Activated CD4-positive, alpha-beta memory T cell treated with anti-CD3 and anti-CD28 coated beads for 36 hours (primary cell): Measurements from ENCODE around the gene ADAMTS3. TPM values are rescaled to one million over a fixed set of nuclear protein-coding genes. Genes with fewer than 3 reads are reported as not detected.

Source experiments
- CTCF ChIA-PET: fragments of 350-600 bp; sonication (Branson Sonifier 250); formaldehyde crosslinking; loops from one replicate; lab custom pipeline; 2021; ENCODE audit warnings: antibody characterized with exemption, inconsistent platforms; lab: Charles Lee
- POLR2A ChIA-PET: fragments of 350-600 bp; sonication (Branson Sonifier 250); formaldehyde crosslinking; loops from one replicate; lab custom pipeline; 2021; ENCODE audit warnings: antibody characterized with exemption; lab: Charles Lee
- DNase-seq: peaks from one replicate; pipeline ENCODE4 v3.0.0-alpha.2; 2020
- H3K27ac Mint-ChIP-seq: one replicate; pipeline ENCODE4 v1.8.0; 2021; ENCODE audit warnings: mixed read lengths
- H3K27me3 Mint-ChIP-seq: one replicate; pipeline ENCODE4 v1.8.0; 2021; ENCODE audit warnings: mixed read lengths
- H3K36me3 Mint-ChIP-seq: one replicate; pipeline ENCODE4 v1.8.0; 2021; ENCODE audit warnings: mixed read lengths
- H3K4me1 Mint-ChIP-seq: one replicate; pipeline ENCODE4 v1.8.0; 2021; ENCODE audit warnings: low read depth, mixed read lengths
- H3K4me3 Mint-ChIP-seq: one replicate; pipeline ENCODE4 v1.8.0; 2021; ENCODE audit warnings: mild to moderate bottlenecking, mixed read lengths
- H3K9me3 Mint-ChIP-seq: one replicate; pipeline ENCODE4 v1.8.0; 2021; ENCODE audit warnings: mixed read lengths
- intact Hi-C: fragments of 100-400 bp; cut with micrococcal nuclease; formaldehyde crosslinking; loops from one replicate; pipeline ENCODE4 v1.15.1; 2023
- total RNA-seq, 2 experiments: library from RNA; stranded (reverse); gene quantifications; one replicate each; pipeline ENCODE4 v1.2.3, GENCODE V29; 2021

The ADAMTS3 gene
- total RNA-seq, 2 experiments from 2014 or later: not detected

- no peak for DNase-seq
Observed at GRCh38 chr4:72449705-72450104, 119.3 kb downstream of the ADAMTS3 start.

GRCh38 chr4:72448231-72448630 lies 120.8 kb downstream of the ADAMTS3 start:
- intact Hi-C loops: no loop called here
- no peak for DNase-seq
- CTCF ChIA-PET: no interaction called here
- no peaks in the 10 kb centered on the region for H3K27me3 Mint-ChIP-seq
- POLR2A ChIA-PET: no interaction called here
- no peaks in the 10 kb centered on the region for H3K9me3 Mint-ChIP-seq
- no peaks in the 10 kb centered on the region for H3K36me3 Mint-ChIP-seq
- no peak overlapping the region for H3K4me3 Mint-ChIP-seq
- no peaks in the 10 kb centered on the region for H3K4me1 Mint-ChIP-seq
- H3K27ac Mint-ChIP-seq: no peak overlapping the region

More at GRCh38 chr4:72449705-72450104, 119.3 kb downstream of the ADAMTS3 start:
- H3K27ac Mint-ChIP-seq: no peak overlapping the region
- H3K27me3 Mint-ChIP-seq: no peaks in the 10 kb centered on the region
- no peaks in the 10 kb centered on the region for H3K36me3 Mint-ChIP-seq
- no peaks in the 10 kb centered on the region for H3K9me3 Mint-ChIP-seq
- ChIA-PET POLR2A (no interaction called here), CTCF (no interaction called here)
- H3K4me1 Mint-ChIP-seq: no peaks in the 10 kb centered on the region
- no peak overlapping the region for H3K4me3 Mint-ChIP-seq
- intact Hi-C loops: no loop called here

GRCh38 chr4:72446353-72447055 lies 122.5 kb downstream of the ADAMTS3 start:
- POLR2A ChIA-PET: no interaction called here
- CTCF ChIA-PET: no interaction called here
- Mint-ChIP-seq H3K4me1 (no peaks in the 10 kb centered on the region), H3K27ac (no peak overlapping the region), H3K4me3 (no peak overlapping the region), H3K27me3 (no peaks in the 10 kb centered on the region), H3K36me3 (no peaks in the 10 kb centered on the region), H3K9me3 (no peaks in the 10 kb centered on the region)
- intact Hi-C loops: no loop called here
- DNase-seq: no peak

- POLR2A ChIA-PET: no interaction called here
- H3K4me3 Mint-ChIP-seq: no peak overlapping the region
- DNase-seq: no peak
- H3K36me3 Mint-ChIP-seq: no peaks in the 10 kb centered on the region
- CTCF ChIA-PET: no interaction called here
- no peaks in the 10 kb centered on the region for H3K9me3 Mint-ChIP-seq
- no peaks in the 10 kb centered on the region for H3K4me1 Mint-ChIP-seq
- intact Hi-C loops: no loop called here
- no peak overlapping the region for H3K27ac Mint-ChIP-seq
- no peaks in the 10 kb centered on the region for H3K27me3 Mint-ChIP-seq
Observed at GRCh38 chr4:72444092-72444491, 124.9 kb downstream of the ADAMTS3 start.

- intact Hi-C loops: no loop called here
- POLR2A ChIA-PET: no interaction called here
- Mint-ChIP-seq H3K36me3 (no peaks in the 10 kb centered on the region), H3K27ac (no peak overlapping the region), H3K4me3 (no peak overlapping the region), H3K9me3 (no peaks in the 10 kb centered on the region), H3K4me1 (no peaks in the 10 kb centered on the region), H3K27me3 (no peaks in the 10 kb centered on the region)
- no peak for DNase-seq
- CTCF ChIA-PET: no interaction called here
Observed at GRCh38 chr4:72442715-72443114, 126.3 kb downstream of the ADAMTS3 start.

GRCh38 chr4:72442147-72442546 lies 126.9 kb downstream of the ADAMTS3 start:
- POLR2A ChIA-PET: no interaction called here
- H3K4me1 Mint-ChIP-seq: no peaks in the 10 kb centered on the region
- no peaks in the 10 kb centered on the region for H3K36me3 Mint-ChIP-seq
- no peaks in the 10 kb centered on the region for H3K9me3 Mint-ChIP-seq
- CTCF ChIA-PET: no interaction called here
- DNase-seq: no peak
- intact Hi-C loops: no loop called here
- H3K27ac Mint-ChIP-seq: no peak overlapping the region
- no peaks in the 10 kb centered on the region for H3K27me3 Mint-ChIP-seq
- H3K4me3 Mint-ChIP-seq: no peak overlapping the region

- no peaks in the 10 kb centered on the region for H3K4me1 Mint-ChIP-seq
- POLR2A ChIA-PET: no interaction called here
- intact Hi-C loops: no loop called here
Observed at GRCh38 chr4:72440386-72440785, 128.6 kb downstream of the ADAMTS3 start.

GRCh38 chr4:72432975-72433374 lies 136.0 kb downstream of the ADAMTS3 start:
- no peak overlapping the region for H3K27ac Mint-ChIP-seq
- H3K4me3 Mint-ChIP-seq: no peak overlapping the region
- H3K4me1 Mint-ChIP-seq: no peaks in the 10 kb centered on the region
- no peak for DNase-seq
- ChIA-PET CTCF (no interaction called here), POLR2A (no interaction called here)
- no peaks in the 10 kb centered on the region for H3K9me3 Mint-ChIP-seq
- no peaks in the 10 kb centered on the region for H3K27me3 Mint-ChIP-seq
- no peaks in the 10 kb centered on the region for H3K36me3 Mint-ChIP-seq
- intact Hi-C loops: no loop called here

More at GRCh38 chr4:72440386-72440785, 128.6 kb downstream of the ADAMTS3 start:
- H3K36me3 Mint-ChIP-seq: no peaks in the 10 kb centered on the region
- H3K9me3 Mint-ChIP-seq: no peaks in the 10 kb centered on the region
- no peak overlapping the region for H3K27ac Mint-ChIP-seq
- CTCF ChIA-PET: no interaction called here
- H3K4me3 Mint-ChIP-seq: no peak overlapping the region
- H3K27me3 Mint-ChIP-seq: no peaks in the 10 kb centered on the region
- DNase-seq: no peak

GRCh38 chr4:72432282-72432681 lies 136.7 kb downstream of the ADAMTS3 start:
- Mint-ChIP-seq H3K4me1 (no peaks in the 10 kb centered on the region), H3K36me3 (no peaks in the 10 kb centered on the region), H3K27me3 (no peaks in the 10 kb centered on the region), H3K9me3 (no peaks in the 10 kb centered on the region), H3K4me3 (no peak overlapping the region), H3K27ac (no peak overlapping the region)
- intact Hi-C loops: no loop called here
- no peak for DNase-seq
- ChIA-PET CTCF (no interaction called here), POLR2A (no interaction called here)

- Mint-ChIP-seq H3K36me3 (no peaks in the 10 kb centered on the region), H3K4me1 (no peaks in the 10 kb centered on the region), H3K4me3 (no peak overlapping the region), H3K27ac (no peak overlapping the region), H3K9me3 (no peaks in the 10 kb centered on the region), H3K27me3 (no peaks in the 10 kb centered on the region)
- no peak for DNase-seq
- intact Hi-C loops: no loop called here
- POLR2A ChIA-PET: no interaction called here
- CTCF ChIA-PET: no interaction called here
Observed at GRCh38 chr4:72430988-72431387, 138.0 kb downstream of the ADAMTS3 start.

GRCh38 chr4:72430050-72430449 lies 139.0 kb downstream of the ADAMTS3 start:
- Mint-ChIP-seq H3K4me1 (no peaks in the 10 kb centered on the region), H3K9me3 (no peaks in the 10 kb centered on the region), H3K4me3 (no peak overlapping the region), H3K27ac (no peak overlapping the region), H3K27me3 (no peaks in the 10 kb centered on the region), H3K36me3 (no peaks in the 10 kb centered on the region)
- DNase-seq: no peak
- intact Hi-C loops: no loop called here
- CTCF ChIA-PET: no interaction called here
- POLR2A ChIA-PET: no interaction called here

- Mint-ChIP-seq H3K4me1 (no peaks in the 10 kb centered on the region), H3K27me3 (no peaks in the 10 kb centered on the region), H3K4me3 (no peak overlapping the region), H3K27ac (no peak overlapping the region), H3K9me3 (no peaks in the 10 kb centered on the region), H3K36me3 (no peaks in the 10 kb centered on the region)
- intact Hi-C loops: no loop called here
- ChIA-PET CTCF (no interaction called here), POLR2A (no interaction called here)
- no peak for DNase-seq
Observed at GRCh38 chr4:72429397-72429889, 139.6 kb downstream of the ADAMTS3 start.

GRCh38 chr4:72427057-72427456 lies 142.0 kb downstream of the ADAMTS3 start:
- POLR2A ChIA-PET: no interaction called here
- Mint-ChIP-seq H3K36me3 (no peaks in the 10 kb centered on the region), H3K4me1 (no peaks in the 10 kb centered on the region), H3K27ac (no peak overlapping the region), H3K9me3 (no peaks in the 10 kb centered on the region), H3K27me3 (no peaks in the 10 kb centered on the region), H3K4me3 (no peak overlapping the region)
- no peak for DNase-seq
- CTCF ChIA-PET: no interaction called here
- intact Hi-C loops: no loop called here
